Esophagus (tissue), 2 donors: ENCODE measurements around the gene IFNL1. TPM values are rescaled to one million over a fixed set of nuclear protein-coding genes. Genes with fewer than 3 reads are reported as not detected.
A peak's percentile ranks its signal among the peaks of the same experiment; 100 is the strongest.
"Not testable (repeated sequence)": the region's sequence is repeated elsewhere in the genome, so short reads cannot be mapped to it uniquely, and the experiment has no call there.

Source experiments
- H3K27ac ChIP-seq, 2 donors: one replicate each; pipeline ENCODE4 v1.5.1; 2013; ENCODE audit warnings: low read depth in 2 of 2, mild to moderate bottlenecking in 2 of 2, inconsistent platforms in 1 of 2, low read length in 1 of 2, moderate library complexity in 1 of 2
- H3K27me3 ChIP-seq, 2 donors: one replicate each; pipeline ENCODE4 v1.6.1; 2013; ENCODE audit warnings: low read length in 2 of 2, control low read depth in 1 of 2, mild to moderate bottlenecking in 1 of 2; ENCODE audit not compliant: insufficient read depth in 2 of 2, control insufficient read depth in 1 of 2
- H3K36me3 ChIP-seq, 2 donors: one replicate each; pipeline ENCODE4 v1.6.1; 2013; ENCODE audit warnings: low read length in 1 of 2; ENCODE audit not compliant: control insufficient read depth in 2 of 2, insufficient read depth in 2 of 2
- H3K4me1 ChIP-seq, 2 donors: one replicate each; pipeline ENCODE4 v1.6.1; 2013; ENCODE audit warnings: low read length in 1 of 2; ENCODE audit not compliant: control insufficient read depth in 2 of 2, insufficient read depth in 2 of 2
- H3K4me3 ChIP-seq, 2 donors: one replicate each; pipeline ENCODE4 v1.5.1; 2013; ENCODE audit warnings: low read length in 2 of 2, mild to moderate bottlenecking in 2 of 2, low read depth in 1 of 2, moderate library complexity in 1 of 2
- H3K9me3 ChIP-seq, 2 donors: one replicate each; pipeline ENCODE4 v1.6.1; 2013; ENCODE audit warnings: mild to moderate bottlenecking in 2 of 2, low read depth in 1 of 2, low read length in 1 of 2, moderate library complexity in 1 of 2; ENCODE audit not compliant: control insufficient read depth in 2 of 2, insufficient read depth in 1 of 2
- WGBS, 2 donors: extraction: QIAGEN DNeasy Blood & Tissue Kit; methylation state at CpG; one replicate each; pipeline ENCODE4 v1.1.7; 2013; 5-methylcytosine and 5-hydroxymethylcytosine counted together
- polyA plus RNA-seq, 2 donors: library from polyadenylated mRNA; stranded (reverse); fragments of 200-250 nt; gene quantifications; one replicate each; pipeline ENCODE4 v1.2.3, GENCODE V29; 2013
- donor health status: healthy with polysubstance abuse.
- donor health status: Bipolar disorder and iron deficiency.

IFNL1 gene
- polyA plus RNA-seq, 2 donors: not detected

GRCh38 chr19:39307046-39307821 lies 11.0 kb downstream of the IFNL1 start:
- peaks cover 3 to 12% of the 10 kb centered on the region in 2 donors for H3K4me1 ChIP-seq
- 24 to 26% methylated on average over 57 to 71 of the region's 71 CpGs for WGBS, 2 donors
- H3K27ac ChIP-seq: no peak overlapping the region
- H3K27me3 ChIP-seq: peaks cover 4 to 14% of the 10 kb centered on the region in 2 donors
- peaks cover 0 to 3% of the 10 kb centered on the region in 2 donors for H3K36me3 ChIP-seq
- H3K4me3 ChIP-seq: peak overlapping the region in 1 of 2 donors; percentile 13
- H3K9me3 ChIP-seq: peaks cover 0 to 6% of the 10 kb centered on the region in 2 donors

GRCh38 chr19:39307822-39308530 lies 11.8 kb downstream of the IFNL1 start:
- whole genome bisulfite sequencing, 2 donors: 30 to 41% methylated on average over 68 to 82 of the region's 82 CpGs
- peak overlapping the region in 1 of 2 donors; percentile 13 for H3K4me3 ChIP-seq
- H3K27me3 ChIP-seq: peaks cover 4 to 14% of the 10 kb centered on the region in 2 donors
- peaks cover 3 to 12% of the 10 kb centered on the region in 2 donors for H3K4me1 ChIP-seq
- no peak overlapping the region for H3K27ac ChIP-seq
- H3K36me3 ChIP-seq: peaks cover 0 to 3% of the 10 kb centered on the region in 2 donors
- H3K9me3 ChIP-seq: peaks cover 0 to 6% of the 10 kb centered on the region in 2 donors

- no peak overlapping the region for H3K27ac ChIP-seq
- 56 to 66% methylated on average over 18 of the region's 18 CpGs for WGBS, 2 donors
- H3K9me3 ChIP-seq: peaks cover 0 to 6% of the 10 kb centered on the region in 2 donors
- H3K4me1 ChIP-seq: peaks cover 3 to 12% of the 10 kb centered on the region in 2 donors
- no peak overlapping the region for H3K4me3 ChIP-seq
- H3K27me3 ChIP-seq: peaks cover 4 to 14% of the 10 kb centered on the region in 2 donors
- peaks cover 0 to 3% of the 10 kb centered on the region in 2 donors for H3K36me3 ChIP-seq
Observed at GRCh38 chr19:39308531-39309304, 12.5 kb downstream of the IFNL1 start.

- not testable (repeated sequence) for H3K36me3 ChIP-seq, H3K4me3 ChIP-seq, H3K27ac ChIP-seq, H3K9me3 ChIP-seq
- peaks cover 4 to 14% of the 10 kb centered on the region in 2 donors for H3K27me3 ChIP-seq
- 94 to 96% methylated on average over 7 of the region's 7 CpGs for WGBS, 2 donors
- H3K4me1 ChIP-seq: peaks cover 3 to 12% of the 10 kb centered on the region in 2 donors
Observed at GRCh38 chr19:39309305-39309670, 13.1 kb downstream of the IFNL1 start.

DNA sequence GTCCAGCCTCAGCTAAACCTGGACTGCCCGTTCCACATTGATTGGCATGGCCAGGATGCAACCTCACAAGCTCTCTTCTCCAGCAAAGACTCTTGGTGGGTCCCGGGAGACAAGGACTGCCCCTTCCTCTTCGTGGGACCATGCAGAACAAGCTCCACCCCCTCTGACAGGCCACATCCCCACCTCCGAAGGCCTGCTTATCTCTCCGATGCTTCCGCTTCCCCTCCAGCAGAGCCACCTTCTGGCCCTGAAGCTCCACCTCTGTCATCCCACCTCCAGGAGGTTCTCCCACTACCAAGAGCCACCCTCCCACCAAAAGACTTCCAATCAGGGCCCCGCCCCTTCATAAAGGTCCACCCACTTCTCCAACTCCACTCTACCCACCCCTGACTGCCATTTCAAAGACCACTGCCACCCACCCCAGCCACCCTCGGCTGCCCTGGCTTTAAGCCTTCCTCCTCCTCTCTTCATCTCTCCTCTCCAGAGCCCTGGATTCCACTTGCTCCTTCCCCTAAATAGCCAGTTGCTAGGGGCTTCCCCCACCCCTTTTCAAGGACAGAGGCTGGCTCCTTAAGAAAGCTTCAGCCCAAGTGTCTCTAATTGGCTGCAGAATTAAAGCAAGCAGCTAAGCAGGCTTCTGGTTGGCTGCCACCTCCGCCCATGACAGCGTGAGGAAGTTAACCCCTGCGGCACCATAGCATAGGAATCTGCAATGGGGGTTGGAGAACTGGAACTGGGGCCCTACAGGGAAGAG lies 14.5 kb downstream of the IFNL1 start:
- Histone ChIP-seq H3K27me3 (peaks cover 0 to 14% of the 10 kb centered on the region in 2 donors), H3K36me3 (peaks cover 0 to 3% of the 10 kb centered on the region in 2 donors), H3K9me3 (peaks cover 0 to 6% of the 10 kb centered on the region in 2 donors), H3K27ac (no peak overlapping the region), H3K4me1 (peaks cover 3 to 12% of the 10 kb centered on the region in 2 donors), H3K4me3 (no peak overlapping the region)
- WGBS, 2 donors: 72 to 74% methylated on average over 11 of the region's 11 CpGs

DNA sequence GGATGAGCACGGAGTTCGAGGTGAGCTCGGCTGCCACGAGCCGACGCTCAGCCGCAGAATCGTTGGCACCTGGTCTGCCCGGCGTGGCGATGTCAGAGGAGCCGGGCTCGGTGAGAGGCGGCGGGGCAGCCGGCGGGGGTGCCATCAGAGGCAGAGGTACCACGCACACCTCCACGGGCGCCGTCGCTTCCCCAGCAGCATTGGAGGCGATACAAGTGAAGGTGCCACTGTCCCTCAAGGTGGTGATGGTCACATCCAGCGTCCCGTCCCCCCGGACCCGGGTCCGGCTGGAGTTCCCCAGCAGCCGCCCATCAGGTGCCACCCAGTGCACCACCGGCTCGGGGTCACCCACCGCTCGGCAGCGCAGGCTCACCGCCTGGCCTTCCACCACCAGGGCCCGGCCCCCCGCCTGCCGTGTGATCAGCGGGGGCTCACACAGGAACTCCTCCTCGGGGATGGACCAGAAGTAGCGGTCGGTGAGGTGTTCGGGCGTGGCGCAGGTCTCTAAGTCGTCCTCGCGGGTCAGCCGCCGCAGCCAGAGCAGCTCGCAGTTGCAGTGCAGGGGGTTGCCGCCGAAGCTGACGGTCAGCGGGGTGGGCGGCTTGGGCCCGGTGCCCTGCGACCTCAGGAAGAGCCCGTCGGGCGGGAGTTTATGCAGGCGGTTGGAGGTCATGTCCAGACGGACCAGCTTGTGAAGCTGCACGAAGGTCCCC lies 18.0 kb downstream of the IFNL1 start:
- Histone ChIP-seq H3K4me1 (no peaks in the 10 kb centered on the region), H3K9me3 (no peaks in the 10 kb centered on the region), H3K4me3 (no peak overlapping the region), H3K27me3 (no peaks in the 10 kb centered on the region), H3K36me3 (no peaks in the 10 kb centered on the region), H3K27ac (no peak overlapping the region)
- WGBS, 2 donors: 96% methylated on average over 64 of the region's 64 CpGs

GRCh38 chr19:39315933-39316332 lies 19.7 kb downstream of the IFNL1 start:
- 95 to 99% methylated on average over 1 of the region's 1 CpG for WGBS, 2 donors
- H3K9me3 ChIP-seq: no peaks in the 10 kb centered on the region
- H3K4me3 ChIP-seq: no peak overlapping the region
- H3K4me1 ChIP-seq: peaks cover 3 to 4% of the 10 kb centered on the region in 2 donors
- H3K27me3 ChIP-seq: no peaks in the 10 kb centered on the region
- no peaks in the 10 kb centered on the region for H3K36me3 ChIP-seq
- H3K27ac ChIP-seq: no peak overlapping the region

DNA sequence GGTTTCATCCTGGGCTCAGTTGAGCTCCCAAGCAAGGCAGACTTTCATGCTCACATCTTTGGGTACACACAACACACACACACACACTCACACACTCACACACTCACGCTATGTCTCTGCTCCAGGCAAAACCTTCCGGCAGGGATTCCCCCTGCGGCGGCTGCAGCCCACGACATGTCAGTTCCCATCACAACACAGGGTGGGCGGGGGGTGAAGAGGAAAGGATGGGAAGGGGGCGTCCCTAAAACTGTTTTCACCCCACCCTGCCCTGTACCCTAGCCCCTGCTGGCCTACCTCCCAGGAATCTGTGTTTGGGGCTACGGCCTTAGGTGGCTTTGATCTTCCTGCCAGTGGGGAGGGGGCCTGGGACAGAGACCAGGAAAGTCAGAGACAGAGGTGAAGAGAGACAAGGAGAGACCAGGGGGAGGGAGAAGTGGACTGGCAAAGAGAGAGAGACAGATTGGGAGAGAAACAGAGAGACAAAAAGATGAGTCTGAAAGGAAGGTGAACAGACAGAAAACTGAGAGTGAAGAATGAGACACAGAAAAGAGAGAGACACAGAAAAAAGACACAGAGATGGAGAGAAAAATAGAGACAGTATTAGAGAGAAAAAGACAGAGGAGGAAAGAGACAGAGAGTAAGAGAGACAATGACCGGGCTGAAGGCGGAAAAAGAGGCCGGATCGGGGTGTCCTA lies 20.6 kb downstream of the IFNL1 start:
- H3K4me1 ChIP-seq: peaks cover 3 to 4% of the 10 kb centered on the region in 2 donors
- WGBS, 2 donors: 85 to 87% methylated on average over 12 of the region's 12 CpGs

More for the DNA sequence above, 20.6 kb downstream of the IFNL1 start:
- Histone ChIP-seq H3K36me3 (no peaks in the 10 kb centered on the region), H3K27ac (no peak overlapping the region), H3K27me3 (no peaks in the 10 kb centered on the region), H3K9me3 (no peaks in the 10 kb centered on the region), H3K4me3 (no peak overlapping the region)
